Osteoblast (primary cell): Measurements from ENCODE around the gene ANK3. TPM values are rescaled to one million over a fixed set of nuclear protein-coding genes. Genes with fewer than 3 reads are reported as not detected.

Experiments used
- DNase-seq: peaks from one replicate; pipeline ENCODE4 v3.0.0; 2011; ENCODE audit warnings: low spot score, mixed read lengths; ENCODE audit not compliant: insufficient read length; ENCODE audit errors: missing footprints
- H2AFZ ChIP-seq: 2 replicates; pipeline ENCODE4 v1.6.0; 2011; ENCODE audit warnings: mild to moderate bottlenecking, low read length
- H3K27ac ChIP-seq: 2 replicates; pipeline ENCODE4 v1.5.1; 2011; ENCODE audit warnings: mild to moderate bottlenecking, low read depth, low read length, moderate library complexity
- H3K27me3 ChIP-seq: 2 replicates; pipeline ENCODE4 v1.6.0; 2012; ENCODE audit warnings: mild to moderate bottlenecking, control low read depth, inconsistent platforms, low read length, moderate library complexity; ENCODE audit not compliant: insufficient read depth
- H3K36me3 ChIP-seq: 2 replicates; pipeline ENCODE4 v1.5.1; 2011; ENCODE audit warnings: mild to moderate bottlenecking, low read length, control low read depth, moderate library complexity; ENCODE audit not compliant: insufficient read depth
- H3K4me1 ChIP-seq: 2 replicates; pipeline ENCODE4 v1.5.1; 2011; ENCODE audit warnings: mild to moderate bottlenecking, low read length, control low read depth, moderate library complexity; ENCODE audit not compliant: insufficient read depth
- H3K4me2 ChIP-seq: 2 replicates; pipeline ENCODE4 v1.6.0; 2011; ENCODE audit warnings: mild to moderate bottlenecking, low read length; ENCODE audit not compliant: insufficient read depth
- H3K4me3 ChIP-seq: fragments of 200-600 bp; sonication (generic); 3 replicates; pipeline ENCODE4 v1.5.1; 2012; ENCODE audit warnings: mild to moderate bottlenecking, low read length, inconsistent platforms; ENCODE audit not compliant: insufficient read depth
- H3K79me2 ChIP-seq: 2 replicates; pipeline ENCODE4 v1.6.0; 2012; ENCODE audit warnings: mild to moderate bottlenecking, low read length, control low read depth, inconsistent platforms; ENCODE audit not compliant: insufficient read depth
- H3K9me3 ChIP-seq: 2 replicates; pipeline ENCODE4 v1.5.1; 2011; ENCODE audit warnings: low read depth, low read length, control low read depth
- H4K20me1 ChIP-seq: 2 replicates; pipeline ENCODE4 v1.6.0; 2012; ENCODE audit warnings: mild to moderate bottlenecking, low read length, control low read depth; ENCODE audit not compliant: insufficient read depth
- total RNA-seq: library from RNA; depleted of rRNA; stranded (reverse); fragments of >200 nt; gene quantifications from 2 replicates; pipeline ENCODE4 v1.2.3, GENCODE V29; 2012
- TF ChIP-seq, protein P1 (sequence below): IDR thresholded peaks from 2 replicates; pipeline ENCODE4 v1.5.1; 2011; ENCODE audit warnings: mild to moderate bottlenecking, low read depth, low read length, moderate library complexity; ENCODE audit errors: extremely low read depth

Gene ANK3
- total RNA-seq, 1 donor = 44.5 TPM

DNA sequence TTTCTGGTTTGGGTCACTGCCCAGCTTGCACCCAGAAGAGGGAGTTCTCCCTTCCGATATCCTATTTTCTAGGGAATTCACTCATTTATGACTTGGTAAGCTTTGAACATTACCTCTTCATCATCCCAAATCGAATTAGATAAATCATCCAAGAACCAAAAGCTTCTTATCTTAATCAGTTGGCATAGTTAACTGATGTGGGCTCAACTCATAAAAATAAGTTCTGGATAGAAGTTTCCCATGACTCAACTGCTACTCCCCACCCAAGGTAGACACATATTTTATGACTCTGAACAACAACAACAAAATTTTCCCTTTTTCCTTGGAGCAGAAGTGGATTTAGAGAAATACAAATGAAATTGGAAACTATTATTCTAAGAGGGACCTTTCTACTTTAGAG, 380.4 kb downstream of the ANK3 start:
- Histone ChIP-seq H3K79me2 (no peaks in the 10 kb centered on the region), H4K20me1 (no peaks in the 10 kb centered on the region), H2AFZ (no peak overlapping the region), H3K36me3 (no peaks in the 10 kb centered on the region), H3K4me3 (no peak overlapping the region), H3K9me3 (no peaks in the 10 kb centered on the region), H3K27me3 (no peaks in the 10 kb centered on the region), H3K4me2 (no peak overlapping the region), H3K27ac (no peak overlapping the region), H3K4me1 (no peaks in the 10 kb centered on the region)
- no peak for DNase-seq
- TF ChIP-seq, protein P1, sequence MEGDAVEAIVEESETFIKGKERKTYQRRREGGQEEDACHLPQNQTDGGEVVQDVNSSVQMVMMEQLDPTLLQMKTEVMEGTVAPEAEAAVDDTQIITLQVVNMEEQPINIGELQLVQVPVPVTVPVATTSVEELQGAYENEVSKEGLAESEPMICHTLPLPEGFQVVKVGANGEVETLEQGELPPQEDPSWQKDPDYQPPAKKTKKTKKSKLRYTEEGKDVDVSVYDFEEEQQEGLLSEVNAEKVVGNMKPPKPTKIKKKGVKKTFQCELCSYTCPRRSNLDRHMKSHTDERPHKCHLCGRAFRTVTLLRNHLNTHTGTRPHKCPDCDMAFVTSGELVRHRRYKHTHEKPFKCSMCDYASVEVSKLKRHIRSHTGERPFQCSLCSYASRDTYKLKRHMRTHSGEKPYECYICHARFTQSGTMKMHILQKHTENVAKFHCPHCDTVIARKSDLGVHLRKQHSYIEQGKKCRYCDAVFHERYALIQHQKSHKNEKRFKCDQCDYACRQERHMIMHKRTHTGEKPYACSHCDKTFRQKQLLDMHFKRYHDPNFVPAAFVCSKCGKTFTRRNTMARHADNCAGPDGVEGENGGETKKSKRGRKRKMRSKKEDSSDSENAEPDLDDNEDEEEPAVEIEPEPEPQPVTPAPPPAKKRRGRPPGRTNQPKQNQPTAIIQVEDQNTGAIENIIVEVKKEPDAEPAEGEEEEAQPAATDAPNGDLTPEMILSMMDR = no peak

DNA sequence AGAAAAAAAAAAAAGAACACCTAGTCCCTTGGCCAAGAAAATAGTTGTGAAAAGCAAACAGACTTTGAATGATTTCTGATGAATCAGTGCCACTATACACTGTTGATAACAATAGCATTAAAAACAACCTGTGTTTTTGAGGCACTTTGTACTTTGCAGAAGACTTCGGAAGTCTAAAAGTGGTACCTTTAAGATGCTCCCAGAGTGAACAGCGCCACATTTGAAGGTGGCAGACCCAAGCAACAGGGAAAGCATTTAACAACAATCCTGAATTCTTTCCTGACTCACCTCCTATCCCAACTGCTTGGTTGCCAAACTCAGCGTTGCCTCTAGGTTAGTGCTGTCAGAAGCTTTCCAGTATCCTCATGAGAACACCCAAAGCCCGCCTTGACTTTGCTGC, 380.9 kb downstream of the ANK3 start:
- Histone ChIP-seq H4K20me1 (no peaks in the 10 kb centered on the region), H3K4me3 (no peak overlapping the region), H3K27ac (no peak overlapping the region), H3K27me3 (no peaks in the 10 kb centered on the region), H2AFZ (no peak overlapping the region), H3K4me1 (no peaks in the 10 kb centered on the region), H3K4me2 (no peak overlapping the region), H3K9me3 (no peaks in the 10 kb centered on the region), H3K79me2 (no peaks in the 10 kb centered on the region), H3K36me3 (no peaks in the 10 kb centered on the region)
- TF ChIP-seq, protein P1 = no peak
- DNase-seq = no peak

DNA sequence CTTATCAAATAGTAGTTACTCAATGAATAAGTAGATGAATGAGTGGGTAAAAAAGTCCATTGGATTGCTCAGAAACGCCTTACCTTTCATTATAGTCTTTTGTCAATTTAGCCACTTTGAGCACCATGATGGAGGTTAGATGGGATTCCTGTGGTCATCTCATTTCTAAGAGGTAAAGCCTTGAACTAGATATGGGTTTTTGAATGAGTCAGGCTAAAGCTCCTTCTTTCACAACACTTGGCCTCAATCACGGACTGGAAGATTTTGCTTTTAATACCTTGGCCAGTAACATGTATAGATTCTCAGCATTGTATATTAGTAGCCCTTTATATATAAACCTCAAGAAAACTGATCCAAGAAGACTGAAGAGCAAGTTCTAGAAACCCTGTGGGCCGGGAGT, 383.6 kb downstream of the ANK3 start:
- H3K9me3 ChIP-seq = no peaks in the 10 kb centered on the region
- no peak overlapping the region for H2AFZ ChIP-seq
- H3K79me2 ChIP-seq = no peaks in the 10 kb centered on the region
- no peaks in the 10 kb centered on the region for H4K20me1 ChIP-seq
- TF ChIP-seq, protein P1 = no peak
- H3K4me1 ChIP-seq = no peaks in the 10 kb centered on the region
- no peak overlapping the region for H3K27ac ChIP-seq
- DNase-seq = no peak
- no peaks in the 10 kb centered on the region for H3K36me3 ChIP-seq
- H3K27me3 ChIP-seq = no peaks in the 10 kb centered on the region
- no peak overlapping the region for H3K4me2 ChIP-seq
- no peak overlapping the region for H3K4me3 ChIP-seq

DNA sequence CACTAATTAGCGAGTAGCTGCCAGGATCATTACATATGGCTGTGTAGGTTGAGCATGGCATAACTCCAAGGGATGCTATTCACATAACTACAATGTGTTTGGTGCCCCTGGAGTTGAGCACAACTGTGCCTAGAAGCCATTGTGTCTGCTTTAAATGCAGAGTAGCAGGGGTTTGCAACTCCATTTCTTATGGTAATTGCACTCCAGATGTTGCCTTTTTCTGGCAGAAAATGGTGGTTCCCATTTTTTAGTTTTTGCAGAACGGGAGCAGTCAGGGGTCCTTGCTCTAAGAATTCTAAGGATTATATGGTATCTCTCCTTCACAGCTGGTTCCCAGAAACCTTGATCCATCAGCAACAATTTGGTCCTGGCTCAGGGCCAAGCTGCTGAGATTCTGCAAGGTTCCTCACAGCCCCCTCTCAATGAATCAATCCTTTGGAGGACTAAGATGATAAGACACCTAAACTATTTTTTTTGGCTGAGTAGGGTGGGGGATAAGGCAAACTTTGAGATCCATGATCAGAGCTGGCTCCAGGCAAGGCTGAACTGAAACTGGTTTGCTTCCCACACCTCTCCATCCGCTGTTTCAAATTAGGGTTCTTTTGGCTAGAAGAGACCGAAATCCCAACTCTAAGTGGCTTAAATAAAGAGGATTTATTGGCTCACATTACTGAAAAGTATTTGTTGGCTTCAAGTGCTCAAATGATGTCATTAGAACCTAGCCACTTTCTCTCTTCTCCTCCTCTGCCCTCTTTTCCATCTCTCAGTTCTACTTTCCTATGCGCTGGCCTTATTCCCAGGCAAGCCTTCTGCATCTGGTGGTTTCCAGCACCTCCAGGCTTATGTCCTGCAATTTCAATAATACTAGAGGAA, 385.8 kb downstream of the ANK3 start:
- Histone ChIP-seq H3K9me3 (no peaks in the 10 kb centered on the region), H3K4me3 (no peak overlapping the region), H4K20me1 (no peaks in the 10 kb centered on the region), H3K27me3 (no peaks in the 10 kb centered on the region), H3K4me1 (no peaks in the 10 kb centered on the region), H3K79me2 (no peaks in the 10 kb centered on the region), H3K27ac (no peak overlapping the region), H2AFZ (no peak overlapping the region), H3K4me2 (no peak overlapping the region), H3K36me3 (no peaks in the 10 kb centered on the region)
- TF ChIP-seq, protein P1 = no peak
- no peak for DNase-seq
